WTC11 (cell line): ENCODE results near the gene CPPED1. TPM values are rescaled to one million over a fixed set of nuclear protein-coding genes. Genes with fewer than 3 reads are reported as not detected.

Experiments
- ATAC-seq: fragments of 200-7000 bp; cut with Tn5 transposase; 2 replicates; pipeline ENCODE4 v1.10.0; 2021; ENCODE audit warnings: mild to moderate bottlenecking, moderate library complexity
- CTCF ChIA-PET: fragments of 300-600 bp; sonication (Branson Sonifier 250); formaldehyde crosslinking; loops from one replicate; lab custom pipeline; 2021; ENCODE audit warnings: antibody characterized with exemption; lab: Charles Lee
- POLR2A ChIA-PET: fragments of 350-600 bp; sonication (Branson Sonifier 250); formaldehyde crosslinking; loops from one replicate; lab custom pipeline; 2021; ENCODE audit warnings: antibody characterized with exemption; lab: Charles Lee
- DNase-seq: peaks from one replicate; pipeline ENCODE4 v3.0.0; 2021; ENCODE audit warnings: low spot score
- H3K27ac Mint-ChIP-seq: 2 replicates; pipeline ENCODE4 v1.8.0; 2021; ENCODE audit warnings: mixed read lengths
- H3K27me3 Mint-ChIP-seq: 2 replicates; pipeline ENCODE4 v1.8.0; 2021; ENCODE audit warnings: low read depth, mild to moderate bottlenecking, moderate library complexity, mixed read lengths
- H3K36me3 Mint-ChIP-seq: 2 replicates; pipeline ENCODE4 v1.8.0; 2021; ENCODE audit warnings: mixed read lengths
- H3K4me1 Mint-ChIP-seq: 2 replicates; pipeline ENCODE4 v1.8.0; 2022; ENCODE audit warnings: mixed read lengths
- H3K4me3 Mint-ChIP-seq: 2 replicates; pipeline ENCODE4 v1.8.0; 2021; ENCODE audit warnings: mild to moderate bottlenecking, moderate library complexity, mixed read lengths
- H3K9me3 Mint-ChIP-seq: 2 replicates; pipeline ENCODE4 v1.8.0; 2021; ENCODE audit warnings: mixed read lengths
- NFATC4 ChIP-seq: fragments of 250-450 bp; sonication (Bioruptor Pico); IDR thresholded peaks from 2 replicates; pipeline ENCODE4 v1.9.0; 2021; ENCODE audit warnings: mild to moderate bottlenecking
- PRRX2 ChIP-seq: fragments of 250-450 bp; sonication (Bioruptor Pico); IDR thresholded peaks from 2 replicates; pipeline ENCODE4 v1.8.0; 2021; ENCODE audit warnings: mild to moderate bottlenecking
- TCF7 ChIP-seq: sonication (generic); formaldehyde crosslinking; IDR thresholded peaks from 2 replicates; pipeline ENCODE4 v1.8.0; 2022; ENCODE audit warnings: mild to moderate bottlenecking, low read depth, missing genetic modification reagents, moderate library complexity
- ZBTB21 ChIP-seq: sonication (generic); formaldehyde crosslinking; IDR thresholded peaks from 2 replicates; pipeline ENCODE4 v1.8.1; 2023; ENCODE audit warnings: mild to moderate bottlenecking, missing genetic modification reagents, borderline replicate concordance
- total RNA-seq: library from RNA; stranded (reverse); gene quantifications from 3 replicates; pipeline ENCODE4 v1.2.3, GENCODE V29; 2021
- TF ChIP-seq, protein P1 (sequence below): sonication (generic); formaldehyde crosslinking; IDR thresholded peaks from 2 replicates; pipeline ENCODE4 v1.8.0; 2023; ENCODE audit warnings: missing genetic modification reagents
- TF ChIP-seq, protein P2 (sequence below): sonication (generic); formaldehyde crosslinking; IDR thresholded peaks from 2 replicates; pipeline ENCODE4 v1.8.1; 2023; ENCODE audit warnings: mild to moderate bottlenecking, missing genetic modification reagents, borderline replicate concordance
- TF ChIP-seq, protein P3 (sequence below): fragments of 250-450 bp; sonication (Bioruptor Pico); IDR thresholded peaks from 2 replicates; pipeline ENCODE4 v1.9.0; 2021; ENCODE audit warnings: mild to moderate bottlenecking
- TF ChIP-seq, protein P4 (sequence below): sonication (generic); formaldehyde crosslinking; IDR thresholded peaks from 2 replicates; pipeline ENCODE4 v1.8.1; 2023; ENCODE audit warnings: mild to moderate bottlenecking, missing genetic modification reagents, moderate library complexity
- TF ChIP-seq, protein P5 (sequence below): sonication (generic); formaldehyde crosslinking; IDR thresholded peaks from 2 replicates; pipeline ENCODE4 v1.8.0; 2022; ENCODE audit warnings: mild to moderate bottlenecking, missing genetic modification reagents
- TF ChIP-seq, protein P6 (sequence below): fragments of 250-450 bp; sonication (Bioruptor Pico); conservative IDR thresholded peaks from 2 replicates; pipeline ENCODE4 v1.9.0; 2021; ENCODE audit warnings: mild to moderate bottlenecking
- TF ChIP-seq, protein P7 (sequence below): sonication (generic); formaldehyde crosslinking; IDR thresholded peaks from 2 replicates; pipeline ENCODE4 v1.8.1; 2022; ENCODE audit warnings: low read depth, missing genetic modification reagents, borderline replicate concordance

Gene CPPED1
- total RNA-seq, 1 experiment from 2014 or later = 8.8 TPM

DNA sequence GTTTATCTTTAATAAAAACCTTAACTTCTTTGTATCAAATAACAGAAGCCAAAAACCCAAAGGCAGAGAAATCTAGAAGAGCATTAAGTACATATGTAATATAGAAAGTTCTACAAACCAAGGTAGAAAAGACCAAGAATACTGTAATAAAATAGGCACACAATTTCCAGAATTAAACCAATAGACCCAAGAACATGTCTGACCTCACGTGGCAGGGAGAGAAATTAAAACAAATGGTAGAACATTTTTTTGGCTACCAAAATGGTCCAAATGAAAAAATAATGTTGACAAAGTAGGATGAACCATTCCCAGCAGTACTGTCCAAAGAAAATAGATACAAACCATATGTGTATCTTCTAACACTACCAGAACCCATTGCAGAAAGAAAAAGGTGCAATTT lies 183.5 kb downstream of the CPPED1 start:
- no peaks in the 10 kb centered on the region for H3K27me3 Mint-ChIP-seq
- H3K4me3 Mint-ChIP-seq = no peak overlapping the region
- H3K4me1 Mint-ChIP-seq = no peaks in the 10 kb centered on the region
- ATAC-seq (no peak), DNase-seq (no peak)
- H3K27ac Mint-ChIP-seq = no peak overlapping the region
- ChIA-PET CTCF (no interaction called here), POLR2A (no interaction called here)
- no peaks in the 10 kb centered on the region for H3K36me3 Mint-ChIP-seq
- TF ChIP-seq, protein P1, sequence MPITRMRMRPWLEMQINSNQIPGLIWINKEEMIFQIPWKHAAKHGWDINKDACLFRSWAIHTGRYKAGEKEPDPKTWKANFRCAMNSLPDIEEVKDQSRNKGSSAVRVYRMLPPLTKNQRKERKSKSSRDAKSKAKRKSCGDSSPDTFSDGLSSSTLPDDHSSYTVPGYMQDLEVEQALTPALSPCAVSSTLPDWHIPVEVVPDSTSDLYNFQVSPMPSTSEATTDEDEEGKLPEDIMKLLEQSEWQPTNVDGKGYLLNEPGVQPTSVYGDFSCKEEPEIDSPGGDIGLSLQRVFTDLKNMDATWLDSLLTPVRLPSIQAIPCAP (CRISPR knock-in tag) = no peak
- TF ChIP-seq, protein P2, sequence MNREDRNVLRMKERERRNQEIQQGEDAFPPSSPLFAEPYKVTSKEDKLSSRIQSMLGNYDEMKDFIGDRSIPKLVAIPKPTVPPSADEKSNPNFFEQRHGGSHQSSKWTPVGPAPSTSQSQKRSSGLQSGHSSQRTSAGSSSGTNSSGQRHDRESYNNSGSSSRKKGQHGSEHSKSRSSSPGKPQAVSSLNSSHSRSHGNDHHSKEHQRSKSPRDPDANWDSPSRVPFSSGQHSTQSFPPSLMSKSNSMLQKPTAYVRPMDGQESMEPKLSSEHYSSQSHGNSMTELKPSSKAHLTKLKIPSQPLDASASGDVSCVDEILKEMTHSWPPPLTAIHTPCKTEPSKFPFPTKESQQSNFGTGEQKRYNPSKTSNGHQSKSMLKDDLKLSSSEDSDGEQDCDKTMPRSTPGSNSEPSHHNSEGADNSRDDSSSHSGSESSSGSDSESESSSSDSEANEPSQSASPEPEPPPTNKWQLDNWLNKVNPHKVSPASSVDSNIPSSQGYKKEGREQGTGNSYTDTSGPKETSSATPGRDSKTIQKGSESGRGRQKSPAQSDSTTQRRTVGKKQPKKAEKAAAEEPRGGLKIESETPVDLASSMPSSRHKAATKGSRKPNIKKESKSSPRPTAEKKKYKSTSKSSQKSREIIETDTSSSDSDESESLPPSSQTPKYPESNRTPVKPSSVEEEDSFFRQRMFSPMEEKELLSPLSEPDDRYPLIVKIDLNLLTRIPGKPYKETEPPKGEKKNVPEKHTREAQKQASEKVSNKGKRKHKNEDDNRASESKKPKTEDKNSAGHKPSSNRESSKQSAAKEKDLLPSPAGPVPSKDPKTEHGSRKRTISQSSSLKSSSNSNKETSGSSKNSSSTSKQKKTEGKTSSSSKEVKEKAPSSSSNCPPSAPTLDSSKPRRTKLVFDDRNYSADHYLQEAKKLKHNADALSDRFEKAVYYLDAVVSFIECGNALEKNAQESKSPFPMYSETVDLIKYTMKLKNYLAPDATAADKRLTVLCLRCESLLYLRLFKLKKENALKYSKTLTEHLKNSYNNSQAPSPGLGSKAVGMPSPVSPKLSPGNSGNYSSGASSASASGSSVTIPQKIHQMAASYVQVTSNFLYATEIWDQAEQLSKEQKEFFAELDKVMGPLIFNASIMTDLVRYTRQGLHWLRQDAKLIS (CRISPR knock-in tag) = no peak
- TF ChIP-seq TCF7 (CRISPR knock-in tag) = no peak
- H3K9me3 Mint-ChIP-seq = no peaks in the 10 kb centered on the region

DNA sequence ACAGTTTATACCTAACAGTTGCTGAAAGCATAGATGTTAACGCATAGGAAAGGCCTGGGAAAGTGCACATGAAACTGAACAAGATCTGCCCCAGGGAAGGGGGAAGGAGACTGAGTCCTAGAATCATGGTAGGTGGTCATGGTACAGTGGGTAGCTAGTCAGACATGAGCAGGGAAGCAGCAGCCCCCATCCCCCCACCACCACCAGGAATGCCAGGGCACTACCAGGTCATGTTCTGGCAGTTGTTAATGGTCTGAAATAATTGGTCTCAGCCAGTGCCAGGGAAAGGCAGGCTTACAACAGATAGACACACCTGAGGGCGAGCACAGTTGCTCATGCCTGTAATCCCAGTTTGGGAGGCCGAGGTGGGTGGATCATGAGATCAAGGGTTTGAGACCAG lies 185.2 kb downstream of the CPPED1 start:
- DNase-seq (no peak), ATAC-seq (no peak)
- Mint-ChIP-seq H3K27ac (no peak overlapping the region), H3K4me1 (peaks cover 12% of the 10 kb centered on the region), H3K4me3 (no peak overlapping the region), H3K9me3 (no peaks in the 10 kb centered on the region), H3K27me3 (peaks cover 4% of the 10 kb centered on the region; the same call in 1 of the 2 replicates), H3K36me3 (no peaks in the 10 kb centered on the region)
- TF ChIP-seq, protein P3, sequence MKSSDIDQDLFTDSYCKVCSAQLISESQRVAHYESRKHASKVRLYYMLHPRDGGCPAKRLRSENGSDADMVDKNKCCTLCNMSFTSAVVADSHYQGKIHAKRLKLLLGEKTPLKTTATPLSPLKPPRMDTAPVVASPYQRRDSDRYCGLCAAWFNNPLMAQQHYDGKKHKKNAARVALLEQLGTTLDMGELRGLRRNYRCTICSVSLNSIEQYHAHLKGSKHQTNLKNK (CRISPR knock-in tag) = no peak
- TF ChIP-seq, protein P4, sequence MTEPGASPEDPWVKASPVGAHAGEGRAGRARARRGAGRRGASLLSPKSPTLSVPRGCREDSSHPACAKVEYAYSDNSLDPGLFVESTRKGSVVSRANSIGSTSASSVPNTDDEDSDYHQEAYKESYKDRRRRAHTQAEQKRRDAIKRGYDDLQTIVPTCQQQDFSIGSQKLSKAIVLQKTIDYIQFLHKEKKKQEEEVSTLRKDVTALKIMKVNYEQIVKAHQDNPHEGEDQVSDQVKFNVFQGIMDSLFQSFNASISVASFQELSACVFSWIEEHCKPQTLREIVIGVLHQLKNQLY (CRISPR knock-in tag) = no peak
- ChIA-PET CTCF (no interaction called here), POLR2A (interaction anchor here (0.5 kb wide), 1 partner anchor 873 kb away, joined by 5 read pairs; no protein-coding TSS in a partner anchor)

DNA sequence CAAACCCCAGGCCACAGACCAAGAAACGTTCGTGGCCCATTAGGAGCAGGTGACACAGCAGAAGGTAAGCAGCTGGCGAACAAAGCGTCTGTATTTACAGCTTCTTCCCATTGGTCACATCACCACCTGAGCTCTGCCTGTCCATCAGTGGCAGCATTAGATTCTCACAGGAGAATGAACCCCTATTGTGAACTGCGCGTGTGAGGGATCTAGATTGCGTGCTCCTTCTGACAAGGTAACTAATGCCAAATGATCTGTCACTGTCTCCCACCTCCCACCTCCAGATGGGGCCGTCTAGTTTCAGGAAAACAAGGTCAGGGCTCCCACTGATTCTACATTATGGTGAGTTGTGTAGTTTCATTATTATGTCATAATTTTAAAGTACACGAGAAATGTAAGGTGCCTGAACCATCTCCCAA lies 186.3 kb downstream of the CPPED1 start:
- DNase-seq = no peak
- Mint-ChIP-seq H3K36me3 (no peaks in the 10 kb centered on the region), H3K27me3 (peaks cover 4% of the 10 kb centered on the region; the same call in 1 of the 2 replicates), H3K27ac (no peak overlapping the region), H3K4me3 (no peak overlapping the region), H3K9me3 (no peaks in the 10 kb centered on the region), H3K4me1 (peaks cover 24% of the 10 kb centered on the region)
- TF ChIP-seq PRRX2 (CRISPR knock-in tag) (no peak), ZBTB21 (CRISPR knock-in tag) (no peak), NFATC4 (no peak)
- TF ChIP-seq, protein P5, sequence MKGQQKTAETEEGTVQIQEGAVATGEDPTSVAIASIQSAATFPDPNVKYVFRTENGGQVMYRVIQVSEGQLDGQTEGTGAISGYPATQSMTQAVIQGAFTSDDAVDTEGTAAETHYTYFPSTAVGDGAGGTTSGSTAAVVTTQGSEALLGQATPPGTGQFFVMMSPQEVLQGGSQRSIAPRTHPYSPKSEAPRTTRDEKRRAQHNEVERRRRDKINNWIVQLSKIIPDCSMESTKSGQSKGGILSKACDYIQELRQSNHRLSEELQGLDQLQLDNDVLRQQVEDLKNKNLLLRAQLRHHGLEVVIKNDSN (CRISPR knock-in tag) = no peak
- TF ChIP-seq, protein P6, sequence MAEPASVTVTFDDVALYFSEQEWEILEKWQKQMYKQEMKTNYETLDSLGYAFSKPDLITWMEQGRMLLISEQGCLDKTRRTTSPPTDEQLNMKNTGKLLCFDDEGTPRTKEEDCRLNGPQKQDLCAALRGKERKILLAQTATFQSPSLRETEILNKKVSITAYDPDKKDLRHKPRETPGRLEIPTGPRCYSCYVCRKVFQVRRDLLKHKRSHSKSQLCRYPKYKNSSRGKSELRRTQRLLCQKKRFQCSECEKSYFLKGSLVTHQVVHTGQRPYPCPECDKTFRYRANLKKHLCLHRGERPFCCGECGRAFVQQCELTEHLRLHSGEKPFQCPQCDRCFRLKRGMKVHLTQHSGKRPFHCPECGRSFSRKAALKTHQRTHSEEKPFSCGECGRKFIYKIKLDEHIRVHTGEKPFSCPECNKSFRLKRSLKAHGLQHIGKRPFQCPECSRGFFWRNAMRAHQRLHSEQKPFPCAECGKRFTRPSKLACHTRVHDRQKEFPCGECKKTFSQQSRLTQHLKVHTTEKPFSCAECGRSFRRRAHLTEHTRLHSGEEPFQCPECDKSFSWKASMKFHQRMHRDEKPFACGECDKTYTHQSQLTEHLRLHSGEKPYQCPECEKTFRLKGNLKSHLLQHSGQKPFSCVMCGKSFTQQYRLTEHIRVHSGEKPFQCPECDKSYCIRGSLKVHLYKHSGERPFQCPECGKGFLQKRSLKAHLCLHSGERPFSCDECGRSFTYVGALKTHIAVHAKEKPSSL (CRISPR knock-in tag) = no peak
- TF ChIP-seq, protein P7, sequence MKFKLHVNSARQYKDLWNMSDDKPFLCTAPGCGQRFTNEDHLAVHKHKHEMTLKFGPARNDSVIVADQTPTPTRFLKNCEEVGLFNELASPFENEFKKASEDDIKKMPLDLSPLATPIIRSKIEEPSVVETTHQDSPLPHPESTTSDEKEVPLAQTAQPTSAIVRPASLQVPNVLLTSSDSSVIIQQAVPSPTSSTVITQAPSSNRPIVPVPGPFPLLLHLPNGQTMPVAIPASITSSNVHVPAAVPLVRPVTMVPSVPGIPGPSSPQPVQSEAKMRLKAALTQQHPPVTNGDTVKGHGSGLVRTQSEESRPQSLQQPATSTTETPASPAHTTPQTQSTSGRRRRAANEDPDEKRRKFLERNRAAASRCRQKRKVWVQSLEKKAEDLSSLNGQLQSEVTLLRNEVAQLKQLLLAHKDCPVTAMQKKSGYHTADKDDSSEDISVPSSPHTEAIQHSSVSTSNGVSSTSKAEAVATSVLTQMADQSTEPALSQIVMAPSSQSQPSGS (CRISPR knock-in tag) = no peak
- ChIA-PET CTCF (no interaction called here), POLR2A (no interaction called here)
- no peak for ATAC-seq
